AG04450 (cell line): Measurements from ENCODE around the gene MS4A10. TPM values are rescaled to one million over a fixed set of nuclear protein-coding genes. Genes with fewer than 3 reads are reported as not detected.

Experiments
- CTCF ChIA-PET: fragments of 300-600, 350-600 bp; formaldehyde crosslinking; extraction: SDS; loops from one replicate; lab custom pipeline; 2022; ENCODE audit warnings: antibody characterized with exemption, inconsistent platforms; lab: Charles Lee
- POLR2A ChIA-PET: fragments of 350-600 bp; formaldehyde crosslinking; extraction: SDS; loops from one replicate; lab custom pipeline; 2021; ENCODE audit warnings: antibody characterized with exemption, inconsistent platforms; lab: Yijun Ruan, JAX
- DNase-seq: peaks from one replicate; pipeline ENCODE4 v3.0.0-alpha.2; 2011; ENCODE audit warnings: low read depth, low spot score
- H3K27ac ChIP-seq: one replicate; pipeline ENCODE4 v1.5.1; 2012; ENCODE audit warnings: low read depth, low read length, control low read depth
- H3K27me3 ChIP-seq: one replicate; pipeline ENCODE4 v1.6.0; 2012; ENCODE audit warnings: low read length; ENCODE audit not compliant: control insufficient read depth, insufficient read depth
- H3K4me3 ChIP-seq: 2 replicates; pipeline ENCODE4 v1.5.1; 2011; ENCODE audit warnings: mild to moderate bottlenecking, low read depth, low read length, control low read depth
- H3K9me3 ChIP-seq: 2 replicates; pipeline ENCODE4 v1.5.1; 2012; ENCODE audit warnings: low read length; ENCODE audit not compliant: control insufficient read depth, insufficient read depth
- CTCF ChIP-seq: IDR thresholded peaks from 2 replicates; pipeline ENCODE4 v1.5.1; 2011; ENCODE audit warnings: low read depth, low read length, control low read depth, inconsistent platforms
- polyA plus RNA-seq: library from polyadenylated mRNA; depleted of rRNA; stranded (reverse); fragments of >200 nt; gene quantifications from 2 replicates; pipeline ENCODE4 v1.2.3, GENCODE V29; 2011

The MS4A10 gene
- polyA plus RNA-seq, 1 experiment: not detected

DNA sequence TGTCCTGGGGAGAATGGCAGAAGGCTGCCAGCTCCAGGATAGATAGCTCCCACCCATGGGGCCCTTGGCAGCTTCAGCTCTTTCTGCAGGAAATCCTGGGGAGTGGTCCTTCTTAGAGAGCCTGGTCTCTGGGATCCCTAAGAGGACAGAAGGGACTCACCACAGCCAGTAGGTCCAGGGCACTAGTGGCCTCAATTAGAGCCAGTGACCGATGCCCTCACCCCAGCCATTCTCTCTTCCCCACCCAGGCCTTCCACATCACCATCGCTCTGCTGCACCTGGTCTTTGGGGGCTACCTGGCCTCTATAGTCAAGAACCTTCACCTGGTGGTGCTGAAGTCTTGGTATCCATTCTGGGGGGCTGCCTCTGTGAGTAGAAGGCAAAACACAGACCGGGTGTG is 5.6 kb downstream of the MS4A10 start:
- H3K9me3 ChIP-seq: peaks cover 3% of the 10 kb centered on the region; the same call in 1 of the 2 replicates
- DNase-seq: no peak
- CTCF ChIA-PET: interaction anchor here (1.1 to 1.9 kb wide), 4 partner anchors 15 to 109 kb away, joined by 3 to 8 read pairs (median 5); no protein-coding TSS in a partner anchor

DNA sequence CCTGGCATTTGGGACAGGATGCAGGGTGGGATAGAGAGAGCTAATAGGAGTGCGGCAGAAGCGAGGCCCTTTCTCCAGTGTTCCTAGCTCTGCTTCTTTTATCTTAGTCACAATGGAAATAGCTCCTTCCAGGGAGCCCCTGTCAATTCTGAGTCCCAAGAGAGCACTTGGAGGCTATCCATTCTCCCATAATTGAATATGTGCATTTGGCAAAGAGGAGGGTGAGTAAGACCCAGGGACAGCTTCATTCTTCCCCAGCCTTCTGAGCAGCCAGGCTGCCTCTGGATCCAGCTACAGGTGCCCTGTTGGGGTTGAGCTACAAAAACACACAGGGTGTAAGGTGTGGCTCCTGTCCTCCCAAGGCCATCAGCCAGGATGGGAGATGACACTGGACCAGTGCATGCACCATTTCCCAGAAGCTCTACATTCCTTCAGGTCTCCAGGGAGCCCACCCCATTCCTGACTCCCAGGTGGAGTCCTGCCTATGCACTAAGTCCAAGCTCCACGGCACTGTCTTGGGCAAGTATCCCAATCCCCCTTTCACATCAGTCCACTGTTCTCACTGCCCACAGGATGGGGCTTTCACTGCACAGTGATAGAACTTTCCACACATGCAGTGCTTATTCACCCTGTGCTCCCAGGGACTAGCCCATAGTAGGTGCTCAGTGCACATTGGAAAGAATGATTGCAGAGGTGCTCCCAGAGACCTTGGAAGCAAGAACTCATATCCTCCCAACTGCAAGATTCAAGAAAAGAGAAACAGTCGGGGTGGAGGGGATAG is 6.2 kb downstream of the MS4A10 start:
- ChIA-PET POLR2A (no interaction called here), CTCF (interaction anchor here (1.1 to 1.9 kb wide), 4 partner anchors 16 to 108 kb away, joined by 3 to 8 read pairs (median 5); no protein-coding TSS in a partner anchor)
- DNase-seq: no peak
- no peak for TF ChIP-seq CTCF
- H3K27ac ChIP-seq: no peak overlapping the region
- no peak overlapping the region for H3K4me3 ChIP-seq
- H3K27me3 ChIP-seq: peaks cover 4% of the 10 kb centered on the region
- H3K9me3 ChIP-seq: peaks cover 3% of the 10 kb centered on the region; the same call in 1 of the 2 replicates

More for the DNA sequence above, 5.6 kb downstream of the MS4A10 start:
- Histone ChIP-seq H3K4me3 (no peak overlapping the region), H3K27me3 (peaks cover 4% of the 10 kb centered on the region), H3K27ac (no peak overlapping the region)
- TF ChIP-seq CTCF: no peak
- POLR2A ChIA-PET: no interaction called here

GRCh38 chr11:60792521-60792920 is 7.4 kb downstream of the MS4A10 start:
- Histone ChIP-seq H3K27me3 (peaks cover 4% of the 10 kb centered on the region), H3K27ac (no peak overlapping the region), H3K9me3 (peaks cover 3% of the 10 kb centered on the region; the same call in 1 of the 2 replicates), H3K4me3 (no peak overlapping the region)
- no peak for TF ChIP-seq CTCF
- CTCF ChIA-PET: interaction anchor here (1.2 kb wide), 1 partner anchor 30 kb away, joined by 3 read pairs; no protein-coding TSS in a partner anchor
- DNase-seq: no peak
- POLR2A ChIA-PET: no interaction called here

- ChIA-PET CTCF (no interaction called here), POLR2A (no interaction called here)
- peaks cover 3% of the 10 kb centered on the region; the same call in 1 of the 2 replicates for H3K9me3 ChIP-seq
- H3K4me3 ChIP-seq: no peak overlapping the region
- DNase-seq: no peak
- TF ChIP-seq CTCF: no peak
- H3K27ac ChIP-seq: no peak overlapping the region
- peaks cover 4% of the 10 kb centered on the region for H3K27me3 ChIP-seq
These were observed 10.2 kb downstream of the MS4A10 start for GRCh38 chr11:60795291-60795690.
